Astrocyte of the hippocampus (primary cell): ENCODE data around the gene NT5DC3.

ENCODE experiments used
- DNase-seq: peaks from one replicate; pipeline ENCODE4 v3.0.0; 2011; ENCODE audit warnings: low read depth, low spot score

Gene NT5DC3

DNA sequence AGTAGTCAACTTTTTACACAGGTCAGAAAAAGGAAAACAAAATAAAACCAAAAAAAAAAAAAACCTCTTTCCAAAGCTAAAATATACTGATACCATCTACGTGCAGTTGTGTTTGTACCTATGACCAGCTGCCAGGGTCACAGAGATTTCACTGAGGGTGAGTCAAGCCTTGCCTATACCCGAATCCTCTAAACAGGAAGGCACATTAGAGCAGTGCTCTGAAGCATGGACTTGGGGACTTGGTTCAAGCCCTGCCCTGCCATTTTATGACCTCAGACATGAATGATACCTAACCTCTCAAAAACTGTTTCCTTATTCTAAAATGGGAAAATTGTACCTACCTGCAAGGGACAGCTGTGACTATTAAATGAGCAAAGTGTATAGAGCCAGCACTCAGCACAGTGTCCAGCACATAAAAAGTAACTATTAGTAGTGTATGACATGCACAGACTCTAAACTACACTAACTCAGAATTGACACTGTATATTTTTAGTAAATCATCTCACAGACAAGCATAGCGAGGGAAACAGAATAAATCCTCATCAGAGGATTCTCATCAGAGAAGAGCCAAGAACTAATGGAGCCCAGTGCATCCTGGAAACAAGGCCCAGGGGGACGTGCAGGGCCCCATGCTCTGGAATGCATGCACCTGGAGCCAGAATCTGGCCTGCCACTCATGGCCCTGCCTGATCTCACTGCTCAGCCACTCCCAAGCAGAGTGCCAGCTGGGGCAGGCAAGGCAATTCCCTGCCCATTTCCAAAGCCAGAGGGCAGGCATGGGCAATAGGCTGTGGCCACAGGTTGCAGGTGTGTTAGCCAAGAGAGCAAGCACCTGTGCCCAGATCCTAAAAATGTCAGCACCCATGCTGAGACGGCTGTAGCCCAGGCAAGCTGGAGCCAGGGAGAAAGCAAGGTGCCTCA lies 57.0 kb downstream of the NT5DC3 start:
- no peak for DNase-seq

GRCh38 chr12:103782399-103782798 lies 58.6 kb downstream of the NT5DC3 start:
- no peak for DNase-seq

- DNase-seq = no peak
Measured at GRCh38 chr12:103780992-103781391, 60.0 kb downstream of the NT5DC3 start.

- peak; percentile 60 for DNase-seq
Measured at GRCh38 chr12:103780093-103780440, 61.0 kb downstream of the NT5DC3 start.

- peak; percentile 78 for DNase-seq
Measured at GRCh38 chr12:103779410-103780092, 61.5 kb downstream of the NT5DC3 start.

- DNase-seq = no peak
Measured at GRCh38 chr12:103778781-103779180, 62.3 kb downstream of the NT5DC3 start.

DNA sequence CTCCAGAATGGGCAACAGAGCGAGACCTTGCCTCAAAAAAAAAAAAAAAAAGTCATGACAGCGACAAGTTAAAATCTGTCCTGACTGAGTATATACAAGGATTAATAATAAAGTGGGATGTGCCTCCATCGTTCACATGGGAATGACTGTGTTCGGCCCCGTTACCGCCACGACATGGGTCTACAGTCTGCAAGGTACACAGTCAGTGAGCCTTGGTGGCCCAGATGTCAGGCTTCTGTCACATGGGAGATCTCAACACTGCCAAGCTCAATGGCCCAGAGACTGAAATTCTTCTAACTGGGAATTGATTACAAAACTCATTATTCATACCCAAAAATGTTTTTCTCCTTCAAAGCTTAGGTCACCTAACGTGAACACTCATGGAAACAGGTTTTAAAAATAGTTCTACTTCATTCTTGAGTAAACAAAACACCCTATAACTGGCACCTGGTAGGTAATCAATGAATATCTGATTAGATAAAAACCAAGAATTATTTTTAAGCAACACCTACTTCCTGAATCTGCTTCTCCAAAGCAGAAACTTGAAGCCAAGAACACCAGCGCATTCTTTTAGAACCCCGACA lies 66.0 kb downstream of the NT5DC3 start:
- no peak for DNase-seq

GRCh38 chr12:103773109-103773910 lies 67.7 kb downstream of the NT5DC3 start:
- peak; percentile 86 for DNase-seq

- DNase-seq = no peak
Measured at GRCh38 chr12:103772367-103773108, 68.5 kb downstream of the NT5DC3 start.

DNA sequence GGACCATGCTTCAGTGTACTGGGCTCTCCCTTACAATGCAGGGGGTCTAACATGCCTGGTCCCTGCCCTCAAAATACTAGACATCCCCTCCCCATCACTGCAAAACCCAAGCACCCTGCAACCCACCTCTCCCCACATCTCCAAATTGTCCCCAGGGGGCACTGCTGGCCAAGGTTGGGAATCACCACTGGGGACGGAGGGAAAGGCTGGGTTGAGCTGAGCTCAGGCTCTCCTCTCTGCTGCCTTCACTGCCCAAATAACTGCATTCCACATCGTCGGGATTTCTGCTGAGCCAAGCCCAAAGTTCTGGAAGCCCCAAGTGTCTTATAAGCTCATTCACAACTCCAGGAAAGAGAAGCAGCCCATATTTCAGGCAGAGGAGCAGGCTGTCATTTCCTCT lies 69.6 kb downstream of the NT5DC3 start:
- DNase-seq = peak; percentile 73

GRCh38 chr12:103769240-103769945 lies 71.6 kb downstream of the NT5DC3 start:
- no peak for DNase-seq

- no peak for DNase-seq
Measured at GRCh38 chr12:103768467-103769123, 72.4 kb downstream of the NT5DC3 start.

GRCh38 chr12:103766028-103766427 lies 75.0 kb downstream of the NT5DC3 start:
- DNase-seq = no peak

- DNase-seq = no peak
Measured at GRCh38 chr12:103765322-103765721, 75.7 kb downstream of the NT5DC3 start.

GRCh38 chr12:103762473-103762872 lies 78.6 kb downstream of the NT5DC3 start:
- DNase-seq = no peak

DNA sequence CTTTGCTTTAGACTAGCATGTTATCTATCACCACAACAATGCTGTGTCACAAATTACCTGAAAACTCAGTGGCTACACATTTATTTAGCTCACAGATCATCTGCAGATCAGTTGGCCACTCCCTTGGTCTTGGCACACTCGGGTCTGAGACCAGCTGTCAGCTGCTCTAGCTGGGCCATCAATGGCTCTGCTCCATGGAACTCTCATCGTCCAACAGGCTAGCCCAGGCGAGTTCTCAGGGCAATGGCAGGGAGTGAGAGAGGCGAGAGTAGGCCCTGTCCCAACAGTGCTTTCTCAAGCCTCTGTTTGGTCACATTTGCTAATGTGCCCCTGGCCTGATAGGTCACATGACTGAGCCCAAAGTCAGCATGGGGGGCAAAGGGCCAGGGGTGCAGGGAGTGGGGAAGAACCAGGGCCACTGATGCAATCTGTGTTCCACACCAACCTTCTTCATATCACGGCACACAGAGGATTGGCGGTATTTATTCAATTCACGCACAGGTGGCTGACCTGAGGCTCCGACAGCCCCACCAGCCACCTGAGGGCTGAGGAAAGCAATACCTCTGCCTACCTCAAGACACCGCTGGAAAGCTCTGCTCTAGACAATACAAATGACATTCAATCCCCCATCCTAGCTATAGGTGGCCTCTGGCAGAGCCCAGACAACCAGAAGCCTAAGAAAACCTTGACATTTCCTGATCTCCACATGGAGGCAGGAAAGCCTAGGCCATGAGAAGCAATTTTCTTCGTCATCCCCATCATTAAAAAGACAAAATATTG lies 82.5 kb downstream of the NT5DC3 start:
- DNase-seq = no peak

DNA sequence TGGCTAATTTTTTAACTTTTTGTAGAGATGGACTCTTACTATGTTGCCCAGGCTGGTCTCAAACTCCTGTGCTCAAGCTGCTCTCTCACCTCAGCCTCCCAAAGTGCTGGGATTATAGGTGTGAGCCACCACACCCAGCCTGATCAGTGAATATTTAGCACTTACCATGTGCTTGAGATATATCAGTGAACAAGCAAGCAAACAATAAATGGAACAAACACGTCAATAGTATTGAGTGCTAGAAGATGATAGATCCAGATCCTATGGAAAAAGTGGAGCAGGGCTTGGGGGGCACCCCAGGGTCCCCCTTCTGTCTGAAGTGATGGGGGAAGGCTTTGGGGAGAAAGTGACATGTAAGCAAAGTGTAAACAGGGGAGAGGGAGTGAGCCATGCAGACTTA lies 83.8 kb downstream of the NT5DC3 start:
- DNase-seq = no peak

DNA sequence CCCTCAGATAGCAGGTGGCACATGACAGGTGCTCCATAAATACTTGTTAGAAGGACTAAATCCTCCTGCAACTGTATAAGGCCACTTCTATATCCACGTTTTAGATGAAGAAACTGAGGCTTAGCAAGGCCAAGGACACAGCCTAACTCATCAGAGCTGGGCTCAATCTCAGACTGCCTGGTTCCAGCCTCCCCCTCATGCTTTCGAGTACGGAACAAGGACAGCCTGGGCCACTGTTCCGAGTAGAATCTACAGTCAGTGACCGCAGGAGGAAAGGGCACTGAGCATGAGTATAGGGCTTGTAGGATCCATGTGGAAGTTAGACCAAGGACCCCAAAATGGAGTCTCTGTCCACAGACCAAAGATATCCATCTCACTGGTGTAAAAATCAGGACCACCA lies 84.6 kb downstream of the NT5DC3 start:
- DNase-seq = no peak

GRCh38 chr12:103755425-103755824 lies 85.6 kb downstream of the NT5DC3 start:
- DNase-seq = no peak
